ENCODE data around the gene TUBB3.

DNA sequence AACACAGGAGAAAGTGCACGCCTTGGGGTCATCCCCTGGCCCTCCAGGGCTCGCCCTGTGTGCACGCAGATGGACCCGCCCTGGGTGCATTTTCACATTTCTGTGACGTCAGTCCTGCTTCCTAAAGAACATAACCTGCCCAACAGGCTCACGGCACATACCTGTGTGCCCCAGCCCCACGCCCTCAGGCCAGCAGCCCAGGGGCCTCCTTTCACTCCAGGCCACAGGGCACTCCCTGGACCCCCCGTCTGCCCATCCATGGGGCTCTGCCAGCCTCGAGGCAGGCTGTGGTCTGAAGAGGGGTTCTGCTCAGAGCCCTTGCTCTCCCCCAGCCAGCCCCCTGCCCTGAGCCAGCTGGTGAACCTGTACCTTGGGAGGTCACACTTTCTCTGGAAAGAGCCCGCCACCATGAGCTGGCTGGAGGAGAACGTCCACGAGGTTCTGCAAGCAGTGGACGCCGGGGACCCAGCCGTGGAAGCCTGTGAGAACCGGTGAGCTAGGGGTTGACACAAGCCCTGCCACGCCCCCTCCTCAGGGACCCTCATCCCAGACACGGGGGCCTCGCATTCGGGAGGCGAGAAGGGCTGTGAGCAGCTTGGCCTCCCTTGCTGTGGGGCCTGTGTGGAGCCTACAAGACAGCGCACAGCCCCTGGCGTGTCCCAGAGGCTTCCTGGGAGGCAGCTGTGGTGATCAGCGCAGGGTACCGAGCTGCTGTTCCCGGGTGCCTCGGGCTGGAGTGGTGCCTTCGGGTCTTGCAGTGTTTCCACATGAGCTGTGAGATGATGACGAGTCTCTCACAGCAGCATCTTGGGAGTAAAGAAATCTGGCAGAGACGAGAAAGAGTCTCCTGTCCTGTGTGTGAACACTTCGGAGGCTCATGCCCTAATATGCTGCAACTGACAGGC is 18.3 kb upstream of the TUBB3 start:
- TF ChIP-seq CTCF (conservative IDR thresholded peaks at IDR 0.05; ENCODE audit: low read depth, low read length) (no peak), POLR2A (IDR thresholded peaks at IDR 0.05; ENCODE audit: low read depth, low read length) (no peak), RAD21 (IDR thresholded peaks at IDR 0.05; ENCODE audit: low read length) (no peak), RFX5 (IDR thresholded peaks at IDR 0.05; ENCODE audit: low read depth, low read length) (no peak), CEBPB (IDR thresholded peaks at IDR 0.05; ENCODE audit: low read depth, low read length) (no peak), MXI1 (IDR thresholded peaks at IDR 0.05; ENCODE audit: borderline replicate concordance, low read depth, low read length) (no peak), NFE2L2 (IDR thresholded peaks at IDR 0.05; ENCODE audit: low read depth, low read length) (no peak), SMC3 (IDR thresholded peaks at IDR 0.05; ENCODE audit: low read depth, low read length) (no peak), MAFK (IDR thresholded peaks at IDR 0.05; ENCODE audit: low read depth, low read length) (no peak), BHLHE40 (IDR thresholded peaks at IDR 0.05; ENCODE audit: low read depth, low read length) (no peak)

Data from IMR-90 (cell line).